Type B pancreatic cell (in vitro differentiated cells): Measurements from ENCODE around the gene DOCK10. TPM values are rescaled to one million over a fixed set of nuclear protein-coding genes. Genes with fewer than 3 reads are reported as not detected.

Experiments
- DNase-seq: peaks from one replicate; pipeline ENCODE4 v3.0.0; 2021; ENCODE audit warnings: mixed read lengths; ENCODE audit not compliant: unreplicated experiment; ENCODE audit errors: extremely low spot score
- H3K27ac Mint-ChIP-seq: 2 replicates; pipeline ENCODE4 v1.8.0; 2021; ENCODE audit warnings: mild to moderate bottlenecking, mixed read lengths
- H3K27me3 Mint-ChIP-seq: 2 replicates; pipeline ENCODE4 v1.8.0; 2021; ENCODE audit warnings: mixed read lengths
- H3K36me3 Mint-ChIP-seq: 2 replicates; pipeline ENCODE4 v1.8.0; 2021; ENCODE audit warnings: mixed read lengths
- H3K4me1 Mint-ChIP-seq: one replicate; pipeline ENCODE4 v1.8.0; 2021; ENCODE audit warnings: mixed read lengths; ENCODE audit not compliant: unreplicated experiment
- H3K4me3 Mint-ChIP-seq: 2 replicates; pipeline ENCODE4 v1.8.0; 2021; ENCODE audit warnings: mild to moderate bottlenecking, mixed read lengths
- H3K9me3 Mint-ChIP-seq: 2 replicates; pipeline ENCODE4 v1.8.0; 2021; ENCODE audit warnings: mixed read lengths
- CTCF ChIP-seq: fragments of 200-600 bp; sonication (generic); conservative IDR thresholded peaks from 2 replicates; pipeline ENCODE4 v1.5.0; 2021; ENCODE audit warnings: antibody characterized with exemption, mild to moderate bottlenecking
- total RNA-seq: library from RNA; stranded (reverse); gene quantifications from 2 replicates; pipeline ENCODE4 v1.2.1, GENCODE V29; 2021; ENCODE audit warnings: low replicate concordance

DOCK10 gene
- total RNA-seq, 1 donor from 2014 or later, result 3.5 TPM

GRCh38 chr2:224903621-224904020 is 138.6 kb downstream of the DOCK10 start:
- Mint-ChIP-seq H3K36me3 (no peaks in the 10 kb centered on the region), H3K4me3 (no peak overlapping the region), H3K9me3 (peaks cover 6% of the 10 kb centered on the region), H3K4me1 (no peaks in the 10 kb centered on the region), H3K27ac (no peak overlapping the region), H3K27me3 (no peaks in the 10 kb centered on the region)
- TF ChIP-seq CTCF, result no peak
- no peak for DNase-seq

GRCh38 chr2:224901121-224901676 is 141.1 kb downstream of the DOCK10 start:
- H3K27ac Mint-ChIP-seq, result no peak overlapping the region
- peaks cover 5% of the 10 kb centered on the region for H3K27me3 Mint-ChIP-seq
- H3K4me1 Mint-ChIP-seq, result no peaks in the 10 kb centered on the region
- DNase-seq, result no peak
- no peaks in the 10 kb centered on the region for H3K36me3 Mint-ChIP-seq
- TF ChIP-seq CTCF, result no peak
- peaks cover 6% of the 10 kb centered on the region for H3K9me3 Mint-ChIP-seq
- no peak overlapping the region for H3K4me3 Mint-ChIP-seq

GRCh38 chr2:224895377-224895776 is 146.9 kb downstream of the DOCK10 start:
- no peak overlapping the region for H3K4me3 Mint-ChIP-seq
- H3K27me3 Mint-ChIP-seq, result peaks cover 8% of the 10 kb centered on the region
- DNase-seq, result no peak
- H3K36me3 Mint-ChIP-seq, result no peaks in the 10 kb centered on the region
- H3K4me1 Mint-ChIP-seq, result no peaks in the 10 kb centered on the region
- TF ChIP-seq CTCF, result no peak
- no peaks in the 10 kb centered on the region for H3K9me3 Mint-ChIP-seq
- H3K27ac Mint-ChIP-seq, result no peak overlapping the region

GRCh38 chr2:224894356-224894755 is 147.9 kb downstream of the DOCK10 start:
- H3K9me3 Mint-ChIP-seq, result no peaks in the 10 kb centered on the region
- no peaks in the 10 kb centered on the region for H3K36me3 Mint-ChIP-seq
- no peaks in the 10 kb centered on the region for H3K4me1 Mint-ChIP-seq
- no peak overlapping the region for H3K27ac Mint-ChIP-seq
- H3K27me3 Mint-ChIP-seq, result peaks cover 8% of the 10 kb centered on the region
- no peak for TF ChIP-seq CTCF
- H3K4me3 Mint-ChIP-seq, result no peak overlapping the region
- DNase-seq, result no peak

- no peaks in the 10 kb centered on the region for H3K4me1 Mint-ChIP-seq
- TF ChIP-seq CTCF, result no peak
- H3K4me3 Mint-ChIP-seq, result no peak overlapping the region
- H3K9me3 Mint-ChIP-seq, result no peaks in the 10 kb centered on the region
- H3K27ac Mint-ChIP-seq, result no peak overlapping the region
- H3K27me3 Mint-ChIP-seq, result peaks cover 8% of the 10 kb centered on the region
- no peak for DNase-seq
- no peaks in the 10 kb centered on the region for H3K36me3 Mint-ChIP-seq
Observed at GRCh38 chr2:224893848-224894247, 148.4 kb downstream of the DOCK10 start.
